ENCODE data around the gene IFNAR2. TPM values are rescaled to one million over a fixed set of nuclear protein-coding genes. Genes with fewer than 3 reads are reported as not detected.

Gene IFNAR2
- total RNA-seq, 4 donors from 2014 or later: 6.6 to 13.2 (median 9.7) TPM

DNA sequence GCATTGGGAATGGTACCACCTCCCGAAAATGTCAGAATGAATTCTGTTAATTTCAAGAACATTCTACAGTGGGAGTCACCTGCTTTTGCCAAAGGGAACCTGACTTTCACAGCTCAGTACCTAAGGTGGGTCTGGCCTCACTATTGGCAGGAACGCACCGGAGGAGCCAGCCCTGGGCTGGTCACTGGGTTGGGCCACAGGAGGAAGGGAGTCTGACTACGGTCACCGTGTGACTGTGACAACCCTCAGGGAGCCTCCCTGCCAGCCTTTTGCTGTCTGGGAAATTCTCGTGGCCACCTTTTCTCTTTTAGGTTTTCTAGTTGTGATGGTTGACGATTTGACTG lies 38.6 kb downstream of the IFNAR2 start:
- Histone ChIP-seq H3K27me3 (no peaks in the 10 kb centered on the region), H3K4me3 (peak overlapping the region in 1 of 4 donors; percentile 79), H3K4me1 (peaks cover 0 to 39% (median 4%) of the 10 kb centered on the region in 4 donors), H3K9me3 (no peaks in the 10 kb centered on the region), H3K27ac (peak overlapping the region; percentile 73 to 90 (median 76)), H3K36me3 (peaks cover 0 to 24% (median 0%) of the 10 kb centered on the region in 3 donors)
- peak in 1 of 2 donors; percentile 8 for TF ChIP-seq POLR2A (IDR thresholded peaks at IDR 0.05)
- TF ChIP-seq, protein P1, sequence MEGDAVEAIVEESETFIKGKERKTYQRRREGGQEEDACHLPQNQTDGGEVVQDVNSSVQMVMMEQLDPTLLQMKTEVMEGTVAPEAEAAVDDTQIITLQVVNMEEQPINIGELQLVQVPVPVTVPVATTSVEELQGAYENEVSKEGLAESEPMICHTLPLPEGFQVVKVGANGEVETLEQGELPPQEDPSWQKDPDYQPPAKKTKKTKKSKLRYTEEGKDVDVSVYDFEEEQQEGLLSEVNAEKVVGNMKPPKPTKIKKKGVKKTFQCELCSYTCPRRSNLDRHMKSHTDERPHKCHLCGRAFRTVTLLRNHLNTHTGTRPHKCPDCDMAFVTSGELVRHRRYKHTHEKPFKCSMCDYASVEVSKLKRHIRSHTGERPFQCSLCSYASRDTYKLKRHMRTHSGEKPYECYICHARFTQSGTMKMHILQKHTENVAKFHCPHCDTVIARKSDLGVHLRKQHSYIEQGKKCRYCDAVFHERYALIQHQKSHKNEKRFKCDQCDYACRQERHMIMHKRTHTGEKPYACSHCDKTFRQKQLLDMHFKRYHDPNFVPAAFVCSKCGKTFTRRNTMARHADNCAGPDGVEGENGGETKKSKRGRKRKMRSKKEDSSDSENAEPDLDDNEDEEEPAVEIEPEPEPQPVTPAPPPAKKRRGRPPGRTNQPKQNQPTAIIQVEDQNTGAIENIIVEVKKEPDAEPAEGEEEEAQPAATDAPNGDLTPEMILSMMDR (IDR thresholded peaks at IDR 0.05): no peak
- DNase-seq: no peak

DNA sequence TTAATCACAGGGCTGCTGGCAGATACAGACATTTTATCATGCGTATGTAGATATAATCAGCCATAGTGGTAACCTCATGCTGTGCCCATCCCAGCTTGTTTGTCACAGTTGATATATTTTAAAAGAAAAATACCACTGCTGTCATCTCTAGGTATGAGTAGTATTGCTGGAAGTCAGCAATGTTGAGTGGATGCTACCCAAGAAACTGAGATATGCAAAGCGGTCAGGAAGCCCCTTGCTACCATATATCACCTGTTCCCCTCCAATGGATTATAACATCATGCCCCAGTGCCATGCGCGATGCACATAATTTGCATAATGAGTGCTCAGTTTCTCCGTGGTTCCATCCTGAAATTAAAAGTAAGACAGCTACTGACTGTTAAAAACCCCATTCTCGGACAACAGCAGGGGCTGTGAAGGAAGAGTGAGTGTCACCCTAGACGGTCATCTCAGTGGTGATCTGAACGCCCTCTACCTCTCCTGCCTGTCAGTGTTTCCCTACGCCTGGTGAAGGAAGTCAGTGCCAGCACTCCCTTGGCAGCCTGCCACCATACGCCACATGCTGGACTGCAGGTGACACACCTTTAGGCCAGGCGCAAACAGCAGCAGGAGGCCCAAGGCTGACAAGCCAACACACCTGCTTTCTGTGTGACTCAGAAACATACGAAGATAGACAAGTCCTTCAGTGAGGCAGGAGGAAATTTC lies 39.2 kb downstream of the IFNAR2 start:
- DNase-seq: peak; percentile 74 to 97 (median 96)
- no peaks in the 10 kb centered on the region for H3K9me3 ChIP-seq
- H3K36me3 ChIP-seq: peaks cover 0 to 29% (median 0%) of the 10 kb centered on the region in 3 donors
- H3K27me3 ChIP-seq: no peaks in the 10 kb centered on the region
- H3K4me3 ChIP-seq: peak overlapping the region in 1 of 4 donors; percentile 79
- peak overlapping the region; percentile 73 to 90 (median 76) for H3K27ac ChIP-seq
- peaks cover 0 to 39% (median 4%) of the 10 kb centered on the region in 4 donors for H3K4me1 ChIP-seq
- TF ChIP-seq, protein P1 (IDR thresholded peaks at IDR 0.05): peak in 3 of 6 experiments; percentile 42 to 48 (median 45)
- peak; percentile 32 to 63 for TF ChIP-seq POLR2A (IDR thresholded peaks at IDR 0.05)

DNA sequence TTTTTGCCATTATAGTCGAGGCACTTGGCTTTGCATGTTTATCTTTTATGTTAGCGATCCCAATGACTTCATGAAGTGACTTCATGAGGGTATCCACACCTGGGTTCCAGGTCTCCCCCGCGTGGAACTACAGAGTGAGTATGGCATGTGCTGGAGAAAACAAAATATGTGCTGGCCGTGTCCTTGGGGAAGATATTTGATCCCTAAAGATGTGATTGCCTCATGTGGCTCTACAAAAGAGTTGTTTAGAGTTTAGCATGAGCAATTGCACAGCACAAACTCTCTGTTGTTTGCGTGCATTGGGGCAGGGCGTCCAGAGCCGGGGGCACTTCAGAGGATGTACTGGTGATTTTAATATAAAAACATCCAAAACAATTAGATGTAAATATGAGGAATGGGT lies 41.2 kb downstream of the IFNAR2 start:
- H3K36me3 ChIP-seq: peaks cover 0 to 46% (median 0%) of the 10 kb centered on the region in 3 donors

DNA sequence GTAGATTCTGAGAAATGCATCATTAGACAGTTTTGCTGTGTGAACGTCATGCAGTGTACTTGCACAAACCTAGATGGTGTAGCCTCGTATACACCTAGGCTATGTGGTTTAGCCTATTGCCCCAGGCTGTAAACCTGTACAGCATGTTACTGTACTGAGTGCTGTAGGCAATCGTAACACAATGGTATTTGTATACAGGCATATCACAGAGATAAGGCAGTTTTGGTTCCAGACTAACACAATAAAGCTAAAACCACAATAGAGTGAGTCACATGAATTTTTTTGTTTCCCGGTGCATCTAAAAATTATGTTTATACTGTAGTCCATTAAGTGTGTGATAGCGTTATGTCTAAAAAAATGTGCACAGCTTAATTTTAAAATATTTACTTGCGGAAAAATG lies 43.3 kb downstream of the IFNAR2 start:
- TF ChIP-seq POLR2A (IDR thresholded peaks at IDR 0.05): no peak
- TF ChIP-seq, protein P1 (IDR thresholded peaks at IDR 0.05): no peak
- H3K4me1 ChIP-seq: peaks cover 0 to 16% (median 4%) of the 10 kb centered on the region in 4 donors
- peaks cover 0 to 57% (median 0%) of the 10 kb centered on the region in 3 donors for H3K36me3 ChIP-seq
- no peak for DNase-seq
- H3K4me3 ChIP-seq: no peak overlapping the region
- no peaks in the 10 kb centered on the region for H3K27me3 ChIP-seq
- no peaks in the 10 kb centered on the region for H3K9me3 ChIP-seq
- H3K27ac ChIP-seq: no peak overlapping the region

More for the DNA sequence above, 41.2 kb downstream of the IFNAR2 start:
- TF ChIP-seq, protein P1 (IDR thresholded peaks at IDR 0.05): no peak
- no peak for TF ChIP-seq POLR2A (IDR thresholded peaks at IDR 0.05)
- Histone ChIP-seq H3K4me3 (no peak overlapping the region), H3K9me3 (no peaks in the 10 kb centered on the region), H3K4me1 (peaks cover 0 to 29% (median 4%) of the 10 kb centered on the region in 4 donors), H3K27ac (no peak overlapping the region), H3K27me3 (no peaks in the 10 kb centered on the region)
- DNase-seq: no peak

DNA sequence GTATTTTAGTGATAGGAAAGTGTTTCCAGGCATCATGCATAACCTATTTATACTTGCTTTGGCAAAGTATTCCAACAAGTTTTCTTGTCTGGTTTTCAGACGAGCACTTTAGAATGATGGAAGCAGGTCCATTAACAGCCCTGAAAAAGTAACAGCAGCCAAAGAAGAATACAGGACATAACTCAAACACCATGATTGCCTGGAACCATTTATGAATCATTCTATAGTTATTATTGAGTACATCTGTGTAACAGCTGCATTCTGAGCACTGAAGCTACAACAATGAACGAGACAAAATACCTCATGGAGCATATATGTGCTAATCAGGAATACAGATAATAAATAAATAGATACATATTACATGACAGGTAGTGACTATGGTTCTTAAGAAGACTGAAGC lies 49.0 kb downstream of the IFNAR2 start:
- DNase-seq: no peak
- H3K36me3 ChIP-seq: peaks cover 0 to 82% (median 0%) of the 10 kb centered on the region in 3 donors
- H3K9me3 ChIP-seq: no peaks in the 10 kb centered on the region
- TF ChIP-seq, protein P1 (IDR thresholded peaks at IDR 0.05): no peak
- TF ChIP-seq POLR2A (IDR thresholded peaks at IDR 0.05): no peak
- H3K27me3 ChIP-seq: no peaks in the 10 kb centered on the region
- H3K27ac ChIP-seq: no peak overlapping the region
- no peak overlapping the region for H3K4me3 ChIP-seq
- no peaks in the 10 kb centered on the region for H3K4me1 ChIP-seq

Data from Peyer's patch (tissue), 4 donors.